Measurements from ENCODE around the gene CREB3L2. TPM values are rescaled to one million over a fixed set of nuclear protein-coding genes. Genes with fewer than 3 reads are reported as not detected.

The CREB3L2 gene
- total and polyA plus RNA-seq, 2 of the 4 experiments (the other 2 are of a cell fraction) = 42.3 to 57.9 TPM

DNA sequence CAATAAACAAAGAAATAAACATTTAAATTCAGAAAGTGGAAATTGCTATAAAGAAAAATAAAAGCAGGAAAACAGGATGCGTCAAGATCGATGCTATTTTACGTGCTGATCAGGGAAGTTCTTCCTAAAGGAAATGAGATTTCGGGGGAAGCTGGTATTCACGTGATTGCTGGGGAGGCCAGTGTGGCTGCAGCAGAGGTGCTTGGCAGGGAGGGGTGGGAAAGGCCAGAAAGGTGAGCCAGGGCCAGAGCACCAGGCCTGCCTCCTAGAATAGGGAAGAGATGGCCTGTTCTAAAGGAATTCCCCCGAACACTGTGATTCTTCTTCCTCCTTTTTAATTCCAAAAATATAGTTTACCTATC is 923 bp upstream of the CREB3L2 start:
- ATAC-seq (ENCODE audit: low read depth) = no peak
- Histone ChIP-seq H3K9me3 (ENCODE audit: control insufficient read depth, insufficient read depth, low read length) (no peaks in the 10 kb centered on the region), H2BK15ac (ENCODE audit: low read depth, low read length) (no peak overlapping the region), H2AK5ac (ENCODE audit: low read depth, low read length) (peak overlapping the region; percentile 72; the same call in 1 of the 2 replicates), H4K5ac (ENCODE audit: low read depth, low read length) (no peak overlapping the region; the same call in 1 of the 2 replicates), H4K20me1 (ENCODE audit: insufficient read depth, low read length) (peaks cover 22% of the 10 kb centered on the region; the same call in 1 of the 2 replicates), H3K27me3 (ENCODE audit: control insufficient read depth, insufficient read depth, low read length) (no peaks in the 10 kb centered on the region), H3K56ac (ENCODE audit: extremely low read depth, insufficient read depth, low read length) (0 out of 2 replicates have a peak overlapping the region, but pooled peaks have one; percentile 12), H3K27ac (ENCODE audit: insufficient read depth, low read length) (no peak overlapping the region), H2AK9ac (replicated peaks; ENCODE audit: low read depth, low read length, poor library complexity) (no peak overlapping the region), H4K91ac (ENCODE audit: insufficient read depth, low read depth, low read length) (no peak overlapping the region; the same call in 1 of the 2 replicates), H3K18ac (ENCODE audit: low read depth, low read length) (no peak overlapping the region), H3K4me2 (ENCODE audit: low read depth, low read length) (no peak overlapping the region), H2BK20ac (ENCODE audit: low read depth, low read length) (no peak overlapping the region; the same call in 1 of the 2 replicates), H3K4me1 (ENCODE audit: control insufficient read depth, insufficient read depth, low read length) (peaks cover 6% of the 10 kb centered on the region), H3K4me3 (ENCODE audit: insufficient read depth, low read depth, low read length) (no peak overlapping the region), H3K79me1 (ENCODE audit: low read depth in 1 of 2, low read length in 2 of 2) (peaks cover 0 to 33% of the 10 kb centered on the region in 2 experiments; a peak in 2 of 4 replicates), H2BK120ac (ENCODE audit: low read depth, low read length) (no peak overlapping the region), H2AFZ (replicated peaks; ENCODE audit: low read length, poor library complexity) (no peak overlapping the region), H3K4ac (ENCODE audit: low read depth, low read length) (0 out of 2 replicates have a peak overlapping the region, but pooled peaks have one; percentile 8), H3K36me3 (ENCODE audit: control insufficient read depth, insufficient read depth, low read length) (no peaks in the 10 kb centered on the region; the same call in 1 of the 2 replicates), H3K9ac (ENCODE audit: low read depth, low read length) (no peak overlapping the region), H3K9me1 (ENCODE audit: insufficient read depth, low read length) (peaks cover 9% of the 10 kb centered on the region), H3K23ac (ENCODE audit: low read depth, low read length) (no peak overlapping the region), H4K8ac (ENCODE audit: low read depth in 2 of 2, low read length in 2 of 2) (no peak overlapping the region), H3K14ac (replicated peaks; ENCODE audit: low read depth, low read length) (no peak overlapping the region), H2BK5ac (ENCODE audit: low read depth, low read length, poor library complexity, severe bottlenecking) (no peak overlapping the region)
- POLR2A ChIA-PET (ENCODE audit: unreplicated experiment) = no interaction called here
- TF ChIP-seq POLR2A (IDR thresholded peaks at IDR 0.05; ENCODE audit: low read depth, low read length) (no peak), SMC3 (IDR thresholded peaks at IDR 0.05; ENCODE audit: low read depth, low read length) (no peak), MAFK (IDR thresholded peaks at IDR 0.05; ENCODE audit: low read depth, low read length) (no peak), RFX5 (IDR thresholded peaks at IDR 0.05; ENCODE audit: low read depth, low read length) (no peak), BHLHE40 (IDR thresholded peaks at IDR 0.05; ENCODE audit: low read depth, low read length) (no peak), CEBPB (IDR thresholded peaks at IDR 0.05; ENCODE audit: low read depth, low read length) (no peak), MAZ (IDR thresholded peaks at IDR 0.05; ENCODE audit: borderline replicate concordance, low read depth, low read length) (no peak), NFE2L2 (IDR thresholded peaks at IDR 0.05; ENCODE audit: low read depth, low read length) (no peak), FOS (IDR thresholded peaks at IDR 0.05; ENCODE audit: low read depth, low read length) (no peak), CHD1 (IDR thresholded peaks at IDR 0.05; ENCODE audit: low read depth, low read length) (no peak), RAD21 (IDR thresholded peaks at IDR 0.05; ENCODE audit: low read length) (no peak), MXI1 (IDR thresholded peaks at IDR 0.05; ENCODE audit: borderline replicate concordance, low read depth, low read length) (no peak), RCOR1 (IDR thresholded peaks at IDR 0.05; ENCODE audit: insufficient replicate concordance, low read length) (no peak)
- TF ChIP-seq, protein P1, sequence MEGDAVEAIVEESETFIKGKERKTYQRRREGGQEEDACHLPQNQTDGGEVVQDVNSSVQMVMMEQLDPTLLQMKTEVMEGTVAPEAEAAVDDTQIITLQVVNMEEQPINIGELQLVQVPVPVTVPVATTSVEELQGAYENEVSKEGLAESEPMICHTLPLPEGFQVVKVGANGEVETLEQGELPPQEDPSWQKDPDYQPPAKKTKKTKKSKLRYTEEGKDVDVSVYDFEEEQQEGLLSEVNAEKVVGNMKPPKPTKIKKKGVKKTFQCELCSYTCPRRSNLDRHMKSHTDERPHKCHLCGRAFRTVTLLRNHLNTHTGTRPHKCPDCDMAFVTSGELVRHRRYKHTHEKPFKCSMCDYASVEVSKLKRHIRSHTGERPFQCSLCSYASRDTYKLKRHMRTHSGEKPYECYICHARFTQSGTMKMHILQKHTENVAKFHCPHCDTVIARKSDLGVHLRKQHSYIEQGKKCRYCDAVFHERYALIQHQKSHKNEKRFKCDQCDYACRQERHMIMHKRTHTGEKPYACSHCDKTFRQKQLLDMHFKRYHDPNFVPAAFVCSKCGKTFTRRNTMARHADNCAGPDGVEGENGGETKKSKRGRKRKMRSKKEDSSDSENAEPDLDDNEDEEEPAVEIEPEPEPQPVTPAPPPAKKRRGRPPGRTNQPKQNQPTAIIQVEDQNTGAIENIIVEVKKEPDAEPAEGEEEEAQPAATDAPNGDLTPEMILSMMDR (conservative IDR thresholded peaks at IDR 0.05; ENCODE audit: low read depth, low read length) = no peak
- TF ChIP-seq, protein P2, sequence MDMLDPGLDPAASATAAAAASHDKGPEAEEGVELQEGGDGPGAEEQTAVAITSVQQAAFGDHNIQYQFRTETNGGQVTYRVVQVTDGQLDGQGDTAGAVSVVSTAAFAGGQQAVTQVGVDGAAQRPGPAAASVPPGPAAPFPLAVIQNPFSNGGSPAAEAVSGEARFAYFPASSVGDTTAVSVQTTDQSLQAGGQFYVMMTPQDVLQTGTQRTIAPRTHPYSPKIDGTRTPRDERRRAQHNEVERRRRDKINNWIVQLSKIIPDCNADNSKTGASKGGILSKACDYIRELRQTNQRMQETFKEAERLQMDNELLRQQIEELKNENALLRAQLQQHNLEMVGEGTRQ (IDR thresholded peaks at IDR 0.05; ENCODE audit: low read depth, low read length) = no peak
- TF ChIP-seq, protein P3, sequence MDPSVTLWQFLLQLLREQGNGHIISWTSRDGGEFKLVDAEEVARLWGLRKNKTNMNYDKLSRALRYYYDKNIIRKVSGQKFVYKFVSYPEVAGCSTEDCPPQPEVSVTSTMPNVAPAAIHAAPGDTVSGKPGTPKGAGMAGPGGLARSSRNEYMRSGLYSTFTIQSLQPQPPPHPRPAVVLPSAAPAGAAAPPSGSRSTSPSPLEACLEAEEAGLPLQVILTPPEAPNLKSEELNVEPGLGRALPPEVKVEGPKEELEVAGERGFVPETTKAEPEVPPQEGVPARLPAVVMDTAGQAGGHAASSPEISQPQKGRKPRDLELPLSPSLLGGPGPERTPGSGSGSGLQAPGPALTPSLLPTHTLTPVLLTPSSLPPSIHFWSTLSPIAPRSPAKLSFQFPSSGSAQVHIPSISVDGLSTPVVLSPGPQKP (IDR thresholded peaks at IDR 0.05; ENCODE audit: borderline replicate concordance, low read depth, low read length) = no peak
- dilution Hi-C loops (cut with HindIII; ENCODE audit: low sequenced_read_pairs, unreplicated experiment) (loop anchor here (25.0 kb wide), 1 partner anchor 391 kb away; no protein-coding TSS in a partner anchor), intact Hi-C loops (cut with micrococcal nuclease) (loop anchor here (1.0 to 5.0 kb wide), 3 partner anchors 60 to 735 kb away; no protein-coding TSS in a partner anchor), in situ Hi-C loops (cut with MboI; ENCODE audit: low sequenced_read_pairs) (loop anchor here (5.0 to 10.0 kb wide), 2 partner anchors 96 to 348 kb away; no protein-coding TSS in a partner anchor)
- 90% methylated on average over 4 of the region's 6 CpGs; no CpG with 5 or more reads in 1 of the 2 experiments for WGBS, 2 experiments (ENCODE audit: extremely low coverage in 2 of 2, insufficient read length in 1 of 2)
- CTCF ChIA-PET = interaction anchor here (0.7 to 2.0 kb wide), 9 partner anchors 10 to 346 kb away, joined by 3 to 8 read pairs (median 6); no protein-coding TSS in a partner anchor
- no TSS peak for BruUV-seq (replicated peaks)
- DNase-seq = no peak
